SU-DHL-6 (cell line): Measurements from ENCODE around the gene RGL1.

Source experiments
- H2AFZ ChIP-seq: fragments of 200-600 bp; sonication (generic); 2 replicates; pipeline ENCODE4 v1.6.1; 2014; ENCODE audit warnings: low read depth, mild to moderate bottlenecking, moderate library complexity, mixed read lengths, antibody characterized with exemption, low read length; ENCODE audit not compliant: severe bottlenecking
- H3F3A ChIP-seq: fragments of 200-600 bp; shearing (Covaris generic); 2 replicates; pipeline ENCODE4 v1.6.0; 2016; ENCODE audit warnings: antibody characterized with exemption, mild to moderate bottlenecking; ENCODE audit not compliant: insufficient read depth
- H3K27ac ChIP-seq: fragments of 200-600 bp; sonication (generic); 2 replicates; pipeline ENCODE4 v1.5.1; 2016; ENCODE audit warnings: low read depth, mild to moderate bottlenecking, low read length, moderate library complexity, mixed read lengths
- H3K27me3 ChIP-seq: fragments of 200-600 bp; sonication (generic), shearing (Covaris generic); 2 replicates; pipeline ENCODE4 v1.6.0; 2014; ENCODE audit warnings: mild to moderate bottlenecking, low read length
- H3K36me3 ChIP-seq: fragments of 200-600 bp; sonication (generic); 2 replicates; pipeline ENCODE4 v1.6.1; 2014; ENCODE audit warnings: mild to moderate bottlenecking, low read length, mixed read lengths
- H3K4me2 ChIP-seq: fragments of 300-600, 200-600 bp; shearing (Covaris generic), sonication (generic); 2 replicates; pipeline ENCODE4 v1.6.0; 2014; ENCODE audit warnings: low read length, low read depth, mild to moderate bottlenecking; ENCODE audit not compliant: poor library complexity, severe bottlenecking
- H3K4me3 ChIP-seq: fragments of 200-600 bp; sonication (generic); 2 replicates; pipeline ENCODE4 v1.5.1; 2014; ENCODE audit warnings: antibody characterized with exemption, low read length, mild to moderate bottlenecking, mixed read lengths; ENCODE audit not compliant: insufficient read depth, poor library complexity, severe bottlenecking
- H3K79me2 ChIP-seq: fragments of 200-600 bp; sonication (generic); 2 replicates; pipeline ENCODE4 v1.6.1; 2014; ENCODE audit warnings: mild to moderate bottlenecking, low read length, moderate library complexity; ENCODE audit not compliant: insufficient read depth
- H3K9ac ChIP-seq: fragments of 200-600 bp; sonication (generic); 2 replicates; pipeline ENCODE4 v1.7.0; 2014; ENCODE audit warnings: mild to moderate bottlenecking, low read length
- H3K9me2 ChIP-seq: fragments of 200-600 bp; sonication (generic); replicated peaks from 2 replicates; pipeline ENCODE4 v1.6.1; 2014; ENCODE audit warnings: low read length; ENCODE audit not compliant: insufficient read depth
- H3K9me3 ChIP-seq: fragments of 200-600 bp; sonication (generic); 2 replicates; pipeline ENCODE4 v1.6.1; 2014; ENCODE audit warnings: low read length, mixed read lengths; ENCODE audit not compliant: insufficient read depth
- H4K20me1 ChIP-seq: fragments of 200-600 bp; sonication (generic); 2 replicates; pipeline ENCODE4 v1.6.1; 2014; ENCODE audit warnings: low read depth, mild to moderate bottlenecking, antibody characterized with exemption, low read length, moderate library complexity, mixed read lengths
- EZH2phosphoT487 ChIP-seq: fragments of 200-600 bp; sonication (generic), shearing (Covaris generic); conservative IDR thresholded peaks from 2 replicates; pipeline ENCODE4 v1.6.1; 2018; ENCODE audit warnings: mild to moderate bottlenecking, antibody characterized with exemption, low read length, moderate library complexity, mixed read lengths
- TF ChIP-seq, protein P1 (sequence below): fragments of 200-600 bp; sonication (generic); IDR thresholded peaks from one replicate; pipeline ENCODE4 v1.5.1; 2017; ENCODE audit warnings: antibody characterized with exemption, mild to moderate bottlenecking, low read length, moderate library complexity; ENCODE audit not compliant: insufficient read depth, poor library complexity, severe bottlenecking

The RGL1 gene

GRCh38 chr1:183777328-183777727, 27.6 kb upstream of the RGL1 start:
- no peak overlapping the region for H3K9ac ChIP-seq
- TF ChIP-seq, protein P1, sequence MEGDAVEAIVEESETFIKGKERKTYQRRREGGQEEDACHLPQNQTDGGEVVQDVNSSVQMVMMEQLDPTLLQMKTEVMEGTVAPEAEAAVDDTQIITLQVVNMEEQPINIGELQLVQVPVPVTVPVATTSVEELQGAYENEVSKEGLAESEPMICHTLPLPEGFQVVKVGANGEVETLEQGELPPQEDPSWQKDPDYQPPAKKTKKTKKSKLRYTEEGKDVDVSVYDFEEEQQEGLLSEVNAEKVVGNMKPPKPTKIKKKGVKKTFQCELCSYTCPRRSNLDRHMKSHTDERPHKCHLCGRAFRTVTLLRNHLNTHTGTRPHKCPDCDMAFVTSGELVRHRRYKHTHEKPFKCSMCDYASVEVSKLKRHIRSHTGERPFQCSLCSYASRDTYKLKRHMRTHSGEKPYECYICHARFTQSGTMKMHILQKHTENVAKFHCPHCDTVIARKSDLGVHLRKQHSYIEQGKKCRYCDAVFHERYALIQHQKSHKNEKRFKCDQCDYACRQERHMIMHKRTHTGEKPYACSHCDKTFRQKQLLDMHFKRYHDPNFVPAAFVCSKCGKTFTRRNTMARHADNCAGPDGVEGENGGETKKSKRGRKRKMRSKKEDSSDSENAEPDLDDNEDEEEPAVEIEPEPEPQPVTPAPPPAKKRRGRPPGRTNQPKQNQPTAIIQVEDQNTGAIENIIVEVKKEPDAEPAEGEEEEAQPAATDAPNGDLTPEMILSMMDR: no peak
- TF ChIP-seq EZH2phosphoT487: no peak
- no peaks in the 10 kb centered on the region for H3K79me2 ChIP-seq
- H3K27me3 ChIP-seq: no peaks in the 10 kb centered on the region
- H3K4me2 ChIP-seq: no peak overlapping the region
- peaks cover 8% of the 10 kb centered on the region; the same call in 1 of the 2 replicates for H3K9me3 ChIP-seq
- no peak overlapping the region for H3K27ac ChIP-seq
- H3K4me3 ChIP-seq: no peak overlapping the region
- H3K9me2 ChIP-seq: no peaks in the 10 kb centered on the region
- H4K20me1 ChIP-seq: no peaks in the 10 kb centered on the region
- H2AFZ ChIP-seq: no peak overlapping the region
- no peaks in the 10 kb centered on the region for H3F3A ChIP-seq
- no peaks in the 10 kb centered on the region for H3K36me3 ChIP-seq

- TF ChIP-seq, protein P1: no peak
- no peak for TF ChIP-seq EZH2phosphoT487
- no peaks in the 10 kb centered on the region for H3K79me2 ChIP-seq
- H3F3A ChIP-seq: no peaks in the 10 kb centered on the region
- no peaks in the 10 kb centered on the region for H3K27me3 ChIP-seq
- H3K4me2 ChIP-seq: no peak overlapping the region
- H3K27ac ChIP-seq: no peak overlapping the region
- H3K9me3 ChIP-seq: peaks cover 8% of the 10 kb centered on the region; the same call in 1 of the 2 replicates
- H4K20me1 ChIP-seq: no peaks in the 10 kb centered on the region
- no peaks in the 10 kb centered on the region for H3K36me3 ChIP-seq
- H3K4me3 ChIP-seq: no peak overlapping the region
- no peak overlapping the region for H2AFZ ChIP-seq
- H3K9me2 ChIP-seq: no peaks in the 10 kb centered on the region
- no peak overlapping the region for H3K9ac ChIP-seq
Measured at GRCh38 chr1:183778045-183778444, 26.9 kb upstream of the RGL1 start.

- Histone ChIP-seq H3F3A (no peaks in the 10 kb centered on the region), H2AFZ (no peak overlapping the region), H3K27ac (no peak overlapping the region), H3K9me2 (no peaks in the 10 kb centered on the region), H3K4me3 (no peak overlapping the region), H3K36me3 (no peaks in the 10 kb centered on the region), H3K9me3 (peaks cover 8% of the 10 kb centered on the region; the same call in 1 of the 2 replicates), H4K20me1 (no peaks in the 10 kb centered on the region), H3K27me3 (no peaks in the 10 kb centered on the region), H3K9ac (no peak overlapping the region), H3K79me2 (no peaks in the 10 kb centered on the region), H3K4me2 (no peak overlapping the region)
- TF ChIP-seq, protein P1: no peak
- TF ChIP-seq EZH2phosphoT487: no peak
Measured at GRCh38 chr1:183778568-183779433, 26.1 kb upstream of the RGL1 start.
